Loucy (cell line): ENCODE data around the gene DRC7.

Experiments
- H2AFZ ChIP-seq: fragments of 200-600 bp; sonication (generic); 2 replicates; pipeline ENCODE4 v1.6.0; 2016; ENCODE audit warnings: antibody characterized with exemption, mild to moderate bottlenecking, low read length, moderate library complexity
- H3F3A ChIP-seq: fragments of 200-600 bp; 2 replicates; pipeline ENCODE4 v1.6.0; 2016; ENCODE audit warnings: antibody characterized with exemption, low read depth, mild to moderate bottlenecking
- H3K27me3 ChIP-seq: fragments of 200-600 bp; sonication (generic); 2 replicates; pipeline ENCODE4 v1.6.1; 2014; ENCODE audit warnings: low read length, mild to moderate bottlenecking; ENCODE audit not compliant: insufficient read depth, poor library complexity, severe bottlenecking
- H3K36me3 ChIP-seq: fragments of 200-600 bp; sonication (generic); 2 replicates; pipeline ENCODE4 v1.6.1; 2016; ENCODE audit warnings: low read length; ENCODE audit not compliant: insufficient read depth
- H3K4me1 ChIP-seq: fragments of 200-600 bp; sonication (generic); 2 replicates; pipeline ENCODE4 v1.5.1; 2014; ENCODE audit warnings: low read length, mild to moderate bottlenecking; ENCODE audit not compliant: insufficient read depth, poor library complexity, severe bottlenecking
- H3K4me2 ChIP-seq: fragments of 200-600 bp; sonication (generic); 2 replicates; pipeline ENCODE4 v1.6.0; 2014; ENCODE audit warnings: antibody characterized with exemption, low read length, low read depth, mild to moderate bottlenecking; ENCODE audit not compliant: poor library complexity, severe bottlenecking
- H3K4me3 ChIP-seq: fragments of 200-600 bp; sonication (generic); 2 replicates; pipeline ENCODE4 v1.5.1; 2014; ENCODE audit warnings: low read length, mild to moderate bottlenecking, mixed read lengths; ENCODE audit not compliant: poor library complexity, severe bottlenecking
- H3K79me2 ChIP-seq: fragments of 200-600 bp; sonication (generic); 2 replicates; pipeline ENCODE4 v1.6.1; 2014; ENCODE audit warnings: low read length; ENCODE audit not compliant: insufficient read depth
- H3K9ac ChIP-seq: fragments of 200-600 bp; sonication (generic); 2 replicates; pipeline ENCODE4 v1.6.0; 2014; ENCODE audit warnings: mild to moderate bottlenecking, low read depth, low read length, moderate library complexity; ENCODE audit not compliant: poor library complexity, severe bottlenecking
- H3K9me2 ChIP-seq: fragments of 200-600 bp; sonication (generic); replicated peaks from 2 replicates; pipeline ENCODE4 v1.6.1; 2016; ENCODE audit warnings: low read depth, low read length, mixed read lengths
- H3K9me3 ChIP-seq: fragments of 200-600 bp; sonication (generic); 2 replicates; pipeline ENCODE4 v1.6.1; 2014; ENCODE audit warnings: mild to moderate bottlenecking, antibody characterized with exemption, low read length, low read depth; ENCODE audit not compliant: insufficient read depth
- H4K20me1 ChIP-seq: fragments of 200-600 bp; sonication (generic); 2 replicates; pipeline ENCODE4 v1.6.0; 2014; ENCODE audit warnings: antibody characterized with exemption, low read length, mild to moderate bottlenecking; ENCODE audit not compliant: insufficient read depth, poor library complexity, severe bottlenecking
- EZH2phosphoT487 ChIP-seq: fragments of 200-600 bp; IDR thresholded peaks from 2 replicates; pipeline ENCODE4 v1.6.1; 2018; ENCODE audit warnings: antibody characterized with exemption, mild to moderate bottlenecking, moderate library complexity, borderline replicate concordance
- TF ChIP-seq, protein P1 (sequence below): fragments of 200-600 bp; sonication (generic); conservative IDR thresholded peaks from 2 replicates; pipeline ENCODE4 v1.5.1; 2014; ENCODE audit warnings: mild to moderate bottlenecking, antibody characterized with exemption, low read length

DRC7 gene

GRCh38 chr16:57699899-57700298 lies 5.3 kb downstream of the DRC7 start:
- Histone ChIP-seq H2AFZ (no peak overlapping the region), H3F3A (no peaks in the 10 kb centered on the region), H3K27me3 (no peaks in the 10 kb centered on the region), H3K79me2 (no peaks in the 10 kb centered on the region), H3K9me2 (no peaks in the 10 kb centered on the region), H3K4me2 (no peak overlapping the region), H3K4me3 (no peak overlapping the region), H3K9me3 (no peaks in the 10 kb centered on the region), H3K4me1 (peaks cover 16% of the 10 kb centered on the region), H3K9ac (no peak overlapping the region), H4K20me1 (no peaks in the 10 kb centered on the region), H3K36me3 (no peaks in the 10 kb centered on the region)
- TF ChIP-seq, protein P1, sequence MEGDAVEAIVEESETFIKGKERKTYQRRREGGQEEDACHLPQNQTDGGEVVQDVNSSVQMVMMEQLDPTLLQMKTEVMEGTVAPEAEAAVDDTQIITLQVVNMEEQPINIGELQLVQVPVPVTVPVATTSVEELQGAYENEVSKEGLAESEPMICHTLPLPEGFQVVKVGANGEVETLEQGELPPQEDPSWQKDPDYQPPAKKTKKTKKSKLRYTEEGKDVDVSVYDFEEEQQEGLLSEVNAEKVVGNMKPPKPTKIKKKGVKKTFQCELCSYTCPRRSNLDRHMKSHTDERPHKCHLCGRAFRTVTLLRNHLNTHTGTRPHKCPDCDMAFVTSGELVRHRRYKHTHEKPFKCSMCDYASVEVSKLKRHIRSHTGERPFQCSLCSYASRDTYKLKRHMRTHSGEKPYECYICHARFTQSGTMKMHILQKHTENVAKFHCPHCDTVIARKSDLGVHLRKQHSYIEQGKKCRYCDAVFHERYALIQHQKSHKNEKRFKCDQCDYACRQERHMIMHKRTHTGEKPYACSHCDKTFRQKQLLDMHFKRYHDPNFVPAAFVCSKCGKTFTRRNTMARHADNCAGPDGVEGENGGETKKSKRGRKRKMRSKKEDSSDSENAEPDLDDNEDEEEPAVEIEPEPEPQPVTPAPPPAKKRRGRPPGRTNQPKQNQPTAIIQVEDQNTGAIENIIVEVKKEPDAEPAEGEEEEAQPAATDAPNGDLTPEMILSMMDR: no peak
- no peak for TF ChIP-seq EZH2phosphoT487

DNA sequence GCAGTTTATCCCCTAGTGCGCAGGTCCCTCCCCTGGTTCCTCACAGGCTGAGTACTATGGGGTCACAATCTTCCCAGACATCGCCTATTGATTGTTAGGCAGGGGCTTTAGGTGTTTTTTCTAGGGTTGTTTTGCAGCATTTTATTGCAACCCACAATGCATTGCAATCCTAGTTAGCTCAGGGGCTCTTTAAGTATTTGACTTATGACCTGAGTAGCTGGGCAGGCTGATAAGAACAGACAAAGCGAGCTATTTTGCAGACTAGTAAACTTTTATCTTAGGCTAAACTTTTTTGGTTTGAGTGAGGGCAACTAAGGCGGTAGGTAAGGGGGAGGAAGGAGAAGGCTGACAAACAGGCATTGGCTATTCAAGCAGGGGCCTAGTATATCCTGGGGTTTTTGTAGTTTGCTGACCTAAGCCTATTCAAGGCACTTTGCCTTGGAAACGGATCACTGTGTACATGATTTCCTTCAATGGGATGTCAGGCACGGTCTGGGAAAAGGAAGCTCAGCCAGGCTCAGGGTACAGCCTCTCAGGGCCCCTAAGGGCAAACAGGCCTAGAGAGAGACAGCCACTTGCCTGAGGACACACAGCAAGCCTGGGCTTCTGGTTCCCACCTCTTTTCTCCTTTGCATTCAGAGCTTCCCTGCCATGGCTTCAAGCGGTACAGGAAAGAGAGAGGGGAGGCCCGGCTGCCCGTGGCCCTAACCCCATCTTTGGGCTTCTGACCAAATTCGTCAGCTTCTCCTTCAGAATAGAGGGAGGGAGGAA lies 6.4 kb downstream of the DRC7 start:
- Histone ChIP-seq H3K4me3 (no peak overlapping the region), H4K20me1 (no peaks in the 10 kb centered on the region), H3K79me2 (no peaks in the 10 kb centered on the region), H3K4me2 (no peak overlapping the region), H3K27me3 (no peaks in the 10 kb centered on the region), H3K9ac (peak overlapping the region; percentile 48), H3K4me1 (peaks cover 16% of the 10 kb centered on the region), H3F3A (no peaks in the 10 kb centered on the region), H3K36me3 (no peaks in the 10 kb centered on the region), H3K9me2 (no peaks in the 10 kb centered on the region), H2AFZ (peak overlapping the region; percentile 75), H3K9me3 (no peaks in the 10 kb centered on the region)
- TF ChIP-seq EZH2phosphoT487: no peak
- TF ChIP-seq, protein P1: no peak

DNA sequence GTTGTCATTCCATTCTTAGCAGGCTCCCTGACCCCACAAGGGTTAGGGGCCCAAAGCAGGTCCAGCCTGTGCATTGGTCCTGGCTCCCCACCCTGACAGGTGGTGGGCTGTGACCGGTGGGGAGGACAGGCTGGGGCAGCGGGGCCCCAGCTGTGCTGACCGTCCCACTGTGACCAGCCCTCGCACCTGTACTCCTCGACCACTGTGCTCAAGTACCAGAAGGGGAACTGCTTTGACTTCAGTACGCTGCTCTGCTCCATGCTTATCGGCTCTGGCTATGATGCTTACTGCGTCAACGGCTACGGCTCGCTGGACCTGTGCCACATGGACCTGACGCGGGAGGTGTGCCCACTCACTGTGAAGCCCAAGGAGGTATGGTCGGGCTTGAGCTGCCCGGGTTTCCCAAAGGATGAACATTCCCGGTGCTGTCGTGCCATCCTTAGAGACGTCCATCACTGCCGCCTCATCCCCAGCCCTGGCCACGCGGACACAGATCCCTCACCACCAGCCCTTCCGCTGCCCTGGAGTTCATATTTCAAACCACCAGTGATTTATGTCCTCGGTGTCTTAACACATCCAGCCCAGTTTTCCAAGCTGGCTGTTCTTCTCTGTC lies 7.3 kb downstream of the DRC7 start:
- TF ChIP-seq, protein P1: no peak
- TF ChIP-seq EZH2phosphoT487: no peak
- Histone ChIP-seq H3F3A (no peaks in the 10 kb centered on the region), H3K4me3 (no peak overlapping the region), H3K36me3 (no peaks in the 10 kb centered on the region), H3K79me2 (no peaks in the 10 kb centered on the region), H4K20me1 (no peaks in the 10 kb centered on the region), H3K9me2 (no peaks in the 10 kb centered on the region), H3K9ac (no peak overlapping the region), H3K9me3 (no peaks in the 10 kb centered on the region), H3K4me1 (peaks cover 16% of the 10 kb centered on the region), H2AFZ (peak overlapping the region; percentile 75; the same call in 1 of the 2 replicates), H3K4me2 (no peak overlapping the region), H3K27me3 (no peaks in the 10 kb centered on the region)
